NT2/D1 (cell line): Measurements from ENCODE around the gene SUSD5.

ENCODE experiments used
- YY1 ChIP-seq: IDR thresholded peaks from 2 replicates; pipeline ENCODE4 v1.6.1; 2011; ENCODE audit not compliant: insufficient read length, insufficient read depth
- ZNF274 ChIP-seq: IDR thresholded peaks from 2 replicates; pipeline ENCODE4 v1.6.1; 2011; ENCODE audit warnings: mild to moderate bottlenecking, low read depth, low read length

DNA sequence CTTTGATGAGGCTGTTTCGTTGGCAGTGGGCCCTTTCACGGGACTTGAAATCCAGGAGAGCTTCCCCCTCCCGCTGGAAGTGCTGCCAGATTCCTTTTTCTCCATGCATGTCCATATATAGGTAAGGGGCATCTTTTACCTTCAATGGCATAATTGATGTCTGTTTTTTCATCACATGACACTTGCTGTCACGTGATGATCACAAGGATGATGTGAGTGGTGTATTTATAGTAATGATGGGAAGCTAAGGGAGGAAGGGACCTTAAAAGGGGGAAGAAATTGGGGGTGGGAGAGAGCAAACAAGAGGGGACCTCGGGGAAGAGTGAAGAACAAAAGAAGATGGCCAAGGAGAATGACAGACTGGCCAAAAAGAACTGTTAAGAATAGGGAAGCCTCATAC lies 11.3 kb upstream of the SUSD5 start:
- TF ChIP-seq ZNF274 = no peak
- no peak for TF ChIP-seq YY1
